ENCODE data around the gene DNAJC9.

Gene DNAJC9

DNA sequence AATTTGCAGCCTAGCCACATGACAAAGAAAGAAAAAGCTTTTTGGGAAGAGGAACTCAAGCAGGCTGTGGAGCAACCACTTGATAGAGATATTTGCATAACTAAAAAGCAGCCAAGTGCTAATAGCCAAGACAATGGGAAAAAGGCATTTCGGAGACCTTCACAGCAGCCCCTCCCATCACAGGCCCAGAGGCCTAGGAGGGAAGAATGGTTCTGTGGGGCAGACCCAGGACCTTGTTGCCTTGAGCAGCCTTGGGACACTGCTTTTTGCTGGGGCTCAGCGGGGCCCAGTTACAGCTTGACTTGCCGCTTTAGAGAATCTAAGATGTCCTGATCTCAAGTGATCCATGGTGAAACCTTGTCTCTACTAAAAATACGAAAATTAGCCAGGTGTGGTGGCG, 40.7 kb downstream of the DNAJC9 start:
- TF ChIP-seq, protein P1, sequence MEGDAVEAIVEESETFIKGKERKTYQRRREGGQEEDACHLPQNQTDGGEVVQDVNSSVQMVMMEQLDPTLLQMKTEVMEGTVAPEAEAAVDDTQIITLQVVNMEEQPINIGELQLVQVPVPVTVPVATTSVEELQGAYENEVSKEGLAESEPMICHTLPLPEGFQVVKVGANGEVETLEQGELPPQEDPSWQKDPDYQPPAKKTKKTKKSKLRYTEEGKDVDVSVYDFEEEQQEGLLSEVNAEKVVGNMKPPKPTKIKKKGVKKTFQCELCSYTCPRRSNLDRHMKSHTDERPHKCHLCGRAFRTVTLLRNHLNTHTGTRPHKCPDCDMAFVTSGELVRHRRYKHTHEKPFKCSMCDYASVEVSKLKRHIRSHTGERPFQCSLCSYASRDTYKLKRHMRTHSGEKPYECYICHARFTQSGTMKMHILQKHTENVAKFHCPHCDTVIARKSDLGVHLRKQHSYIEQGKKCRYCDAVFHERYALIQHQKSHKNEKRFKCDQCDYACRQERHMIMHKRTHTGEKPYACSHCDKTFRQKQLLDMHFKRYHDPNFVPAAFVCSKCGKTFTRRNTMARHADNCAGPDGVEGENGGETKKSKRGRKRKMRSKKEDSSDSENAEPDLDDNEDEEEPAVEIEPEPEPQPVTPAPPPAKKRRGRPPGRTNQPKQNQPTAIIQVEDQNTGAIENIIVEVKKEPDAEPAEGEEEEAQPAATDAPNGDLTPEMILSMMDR (conservative IDR thresholded peaks at IDR 0.05): no peak
- no peak overlapping the region for H3K27ac ChIP-seq

DNA sequence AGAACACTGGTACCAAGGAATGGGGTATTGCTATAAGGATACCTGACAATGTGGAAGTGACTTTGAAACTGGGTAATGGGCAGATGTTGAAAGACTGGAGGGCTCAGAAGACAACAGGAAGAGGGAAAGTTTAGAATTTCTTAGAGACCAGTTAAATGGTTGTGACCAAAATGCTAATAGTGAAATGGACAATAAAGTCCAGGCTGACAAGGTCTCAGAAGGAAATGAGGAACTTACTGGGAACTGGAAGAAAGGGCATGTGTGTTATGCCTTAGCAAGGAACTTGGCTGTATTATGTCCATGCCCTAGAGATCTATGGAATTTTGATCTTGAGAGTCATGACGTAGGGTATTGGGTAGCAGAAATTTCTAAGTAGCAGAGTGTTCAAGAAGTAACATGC, 41.2 kb downstream of the DNAJC9 start:
- TF ChIP-seq, protein P1 (conservative IDR thresholded peaks at IDR 0.05): no peak
- H3K27ac ChIP-seq: no peak overlapping the region

DNA sequence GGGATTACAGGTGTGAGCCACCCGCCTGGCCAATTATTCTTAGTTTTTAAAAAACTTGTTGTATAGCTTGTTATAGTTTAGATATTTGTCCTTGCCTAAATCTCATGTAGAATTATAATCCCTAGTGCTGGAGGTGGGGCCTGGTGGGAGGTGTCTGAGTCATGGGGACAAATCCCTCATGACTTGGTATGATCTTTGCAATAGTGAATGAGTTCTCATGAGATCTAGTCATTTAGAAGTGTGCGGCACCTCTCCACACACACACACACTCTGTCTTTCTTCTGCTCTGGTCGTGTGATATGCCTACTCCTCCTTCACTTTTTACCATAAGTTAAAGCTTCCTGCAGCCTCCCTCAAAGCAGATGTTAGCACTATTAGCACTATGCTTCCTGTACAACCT, 42.0 kb downstream of the DNAJC9 start:
- no peak overlapping the region for H3K27ac ChIP-seq
- TF ChIP-seq, protein P1 (conservative IDR thresholded peaks at IDR 0.05): no peak

Data from VCaP (cell line).